Activated B cell treated with CpG ODN at 0.5 μM for 24 hours (primary cell): ENCODE results near the gene APOC3. TPM values are rescaled to one million over a fixed set of nuclear protein-coding genes. Genes with fewer than 3 reads are reported as not detected.

Experiments used
- ATAC-seq: fragments of 200-7000 bp; cut with Tn5 transposase; one replicate; pipeline ENCODE4 v1.10.0; 2021; ENCODE audit warnings: low read depth, mild to moderate bottlenecking, moderate library complexity
- CTCF ChIA-PET: fragments of 350-600 bp; sonication (Branson Sonifier 250); formaldehyde crosslinking; loops from one replicate; lab custom pipeline; 2021; ENCODE audit warnings: antibody characterized with exemption; lab: Charles Lee
- POLR2A ChIA-PET: fragments of 350-600 bp; sonication (Branson Sonifier 250); formaldehyde crosslinking; loops from one replicate; lab custom pipeline; 2021; ENCODE audit warnings: antibody characterized with exemption; lab: Charles Lee
- DNase-seq: peaks from one replicate; pipeline ENCODE4 v3.0.0; 2022
- H3K27ac Mint-ChIP-seq: one replicate; pipeline ENCODE4 v1.8.0; 2020; ENCODE audit warnings: mixed read lengths
- H3K27me3 Mint-ChIP-seq: one replicate; pipeline ENCODE4 v1.8.0; 2021; ENCODE audit warnings: mixed read lengths
- H3K36me3 Mint-ChIP-seq: one replicate; pipeline ENCODE4 v1.8.0; 2021; ENCODE audit warnings: low read depth, mixed read lengths
- H3K4me1 Mint-ChIP-seq: one replicate; pipeline ENCODE4 v1.8.0; 2021; ENCODE audit warnings: mixed read lengths
- H3K4me3 Mint-ChIP-seq: one replicate; pipeline ENCODE4 v1.8.0; 2020; ENCODE audit warnings: mild to moderate bottlenecking, mixed read lengths
- H3K9me3 Mint-ChIP-seq: one replicate; pipeline ENCODE4 v1.8.0; 2020; ENCODE audit warnings: mixed read lengths
- intact Hi-C: fragments of 100-400 bp; cut with micrococcal nuclease; formaldehyde crosslinking; loops from one replicate; pipeline ENCODE4 v1.15.1; 2024
- total RNA-seq: library from RNA; stranded (reverse); gene quantifications from 2 replicates; pipeline ENCODE4 v1.2.3, GENCODE V29; 2022
- TF ChIP-seq, protein P1 (sequence below): fragments of 200-600 bp; IDR thresholded peaks from one replicate; pipeline ENCODE4 v1.8.0; 2022; ENCODE audit warnings: antibody characterized with exemption, mild to moderate bottlenecking

Gene APOC3
- total RNA-seq, 1 donor from 2014 or later: not detected

DNA sequence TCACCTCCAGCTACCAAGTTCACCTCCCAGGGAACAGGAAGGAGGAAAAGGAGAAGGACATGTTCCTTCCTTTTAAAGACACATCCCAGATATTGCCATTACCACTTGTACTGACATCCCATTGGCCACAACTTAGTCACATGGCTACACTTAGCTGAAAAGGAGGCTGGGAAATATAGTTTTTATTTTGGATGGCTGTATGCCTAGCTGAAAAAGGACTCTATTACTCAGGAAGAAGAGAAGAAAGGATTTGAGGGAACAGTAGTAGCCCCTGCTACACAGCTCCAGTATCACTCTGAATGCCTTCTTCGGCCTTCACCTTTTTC, 36.0 kb upstream of the APOC3 start:
- H3K27ac Mint-ChIP-seq: no peak overlapping the region
- no peak overlapping the region for H3K4me3 Mint-ChIP-seq
- H3K36me3 Mint-ChIP-seq: no peaks in the 10 kb centered on the region
- intact Hi-C loops: no loop called here
- DNase-seq: no peak
- peaks cover 4% of the 10 kb centered on the region for H3K27me3 Mint-ChIP-seq
- no peaks in the 10 kb centered on the region for H3K9me3 Mint-ChIP-seq
- TF ChIP-seq, protein P1, sequence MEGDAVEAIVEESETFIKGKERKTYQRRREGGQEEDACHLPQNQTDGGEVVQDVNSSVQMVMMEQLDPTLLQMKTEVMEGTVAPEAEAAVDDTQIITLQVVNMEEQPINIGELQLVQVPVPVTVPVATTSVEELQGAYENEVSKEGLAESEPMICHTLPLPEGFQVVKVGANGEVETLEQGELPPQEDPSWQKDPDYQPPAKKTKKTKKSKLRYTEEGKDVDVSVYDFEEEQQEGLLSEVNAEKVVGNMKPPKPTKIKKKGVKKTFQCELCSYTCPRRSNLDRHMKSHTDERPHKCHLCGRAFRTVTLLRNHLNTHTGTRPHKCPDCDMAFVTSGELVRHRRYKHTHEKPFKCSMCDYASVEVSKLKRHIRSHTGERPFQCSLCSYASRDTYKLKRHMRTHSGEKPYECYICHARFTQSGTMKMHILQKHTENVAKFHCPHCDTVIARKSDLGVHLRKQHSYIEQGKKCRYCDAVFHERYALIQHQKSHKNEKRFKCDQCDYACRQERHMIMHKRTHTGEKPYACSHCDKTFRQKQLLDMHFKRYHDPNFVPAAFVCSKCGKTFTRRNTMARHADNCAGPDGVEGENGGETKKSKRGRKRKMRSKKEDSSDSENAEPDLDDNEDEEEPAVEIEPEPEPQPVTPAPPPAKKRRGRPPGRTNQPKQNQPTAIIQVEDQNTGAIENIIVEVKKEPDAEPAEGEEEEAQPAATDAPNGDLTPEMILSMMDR: no peak
- ChIA-PET CTCF (interaction anchor here (2.1 kb wide), 1 partner anchor 312 kb away, joined by 9 read pairs; no protein-coding TSS in a partner anchor), POLR2A (no interaction called here)
- H3K4me1 Mint-ChIP-seq: peaks cover 7% of the 10 kb centered on the region
- ATAC-seq: no peak

DNA sequence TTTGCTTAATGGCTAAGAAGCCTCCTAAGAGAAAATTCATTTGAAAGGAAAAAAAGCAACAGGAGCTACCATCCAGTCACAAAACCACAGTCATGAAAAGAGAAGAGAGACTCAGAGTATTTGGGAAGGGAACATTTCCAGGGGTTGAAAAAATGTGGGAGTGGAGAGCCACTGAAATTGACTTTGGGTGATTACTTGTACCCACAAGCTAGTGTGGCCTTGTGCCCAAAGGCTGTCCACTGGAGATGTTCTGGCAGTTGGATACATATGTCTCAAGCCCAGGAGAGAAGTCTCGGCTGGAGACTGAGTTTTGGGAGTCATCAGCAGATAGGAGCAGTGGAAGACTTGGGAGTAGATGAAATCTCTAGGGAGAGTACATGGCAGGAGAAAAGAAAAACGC, 34.9 kb upstream of the APOC3 start:
- POLR2A ChIA-PET: interaction anchor here (0.6 kb wide), 1 partner anchor 312 kb away, joined by 7 read pairs; no protein-coding TSS in a partner anchor
- Mint-ChIP-seq H3K4me1 (peaks cover 7% of the 10 kb centered on the region), H3K9me3 (no peaks in the 10 kb centered on the region), H3K27ac (no peak overlapping the region), H3K36me3 (no peaks in the 10 kb centered on the region), H3K27me3 (no peaks in the 10 kb centered on the region), H3K4me3 (no peak overlapping the region)
- TF ChIP-seq, protein P1: no peak
- DNase-seq (no peak), ATAC-seq (no peak)
- CTCF ChIA-PET: no interaction called here
- intact Hi-C loops: no loop called here

DNA sequence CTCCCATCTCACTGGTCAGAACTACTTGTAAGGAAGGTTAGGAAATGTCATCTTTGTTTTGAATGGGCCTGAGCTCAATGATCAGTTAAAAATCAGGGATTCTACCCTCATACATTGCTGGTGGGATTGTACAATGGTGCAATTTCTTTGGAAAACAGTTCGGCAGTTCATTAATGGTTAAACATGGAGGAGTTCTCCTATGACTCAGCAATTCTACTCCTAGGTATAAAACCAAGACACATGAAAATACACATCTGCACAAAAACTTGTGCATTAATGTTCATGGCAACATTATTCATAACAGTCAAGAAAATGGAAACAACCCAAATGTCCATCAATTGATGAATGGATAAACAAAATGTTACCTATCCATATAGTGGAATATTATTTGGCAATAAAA, 33.2 kb upstream of the APOC3 start:
- Mint-ChIP-seq H3K27ac (no peak overlapping the region), H3K4me1 (no peaks in the 10 kb centered on the region), H3K9me3 (no peaks in the 10 kb centered on the region), H3K4me3 (no peak overlapping the region), H3K36me3 (no peaks in the 10 kb centered on the region), H3K27me3 (peaks cover 4% of the 10 kb centered on the region)
- intact Hi-C loops: no loop called here
- DNase-seq (no peak), ATAC-seq (no peak)
- TF ChIP-seq, protein P1: no peak
- ChIA-PET CTCF (no interaction called here), POLR2A (interaction anchor here (0.6 kb wide), 1 partner anchor 347 kb away, joined by 5 read pairs; no protein-coding TSS in a partner anchor)

DNA sequence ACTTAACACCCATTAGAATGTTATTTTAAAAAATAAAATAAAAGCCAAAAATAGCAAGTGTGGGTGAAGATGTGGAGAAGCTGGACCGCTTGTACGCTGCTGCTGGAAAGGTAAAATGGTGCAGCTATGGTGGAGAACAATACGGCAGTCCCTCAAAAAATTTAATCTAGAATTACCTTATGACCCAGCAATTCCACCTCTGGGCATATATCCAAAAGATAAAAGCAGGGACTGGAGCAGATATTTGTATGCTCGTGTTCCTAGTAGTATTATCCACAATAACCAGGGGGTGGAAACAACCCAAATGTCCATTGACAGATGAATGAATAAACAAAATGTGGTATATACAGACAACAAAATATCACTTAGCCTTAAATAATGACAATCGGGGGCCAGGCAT, 31.9 kb upstream of the APOC3 start:
- Mint-ChIP-seq H3K4me3 (no peak overlapping the region), H3K4me1 (no peaks in the 10 kb centered on the region), H3K27me3 (peaks cover 7% of the 10 kb centered on the region), H3K9me3 (no peaks in the 10 kb centered on the region), H3K36me3 (no peaks in the 10 kb centered on the region), H3K27ac (no peak overlapping the region)
- TF ChIP-seq, protein P1: no peak
- POLR2A ChIA-PET: no interaction called here
- CTCF ChIA-PET: no interaction called here
- intact Hi-C loops: no loop called here
- ATAC-seq (no peak), DNase-seq (no peak)

DNA sequence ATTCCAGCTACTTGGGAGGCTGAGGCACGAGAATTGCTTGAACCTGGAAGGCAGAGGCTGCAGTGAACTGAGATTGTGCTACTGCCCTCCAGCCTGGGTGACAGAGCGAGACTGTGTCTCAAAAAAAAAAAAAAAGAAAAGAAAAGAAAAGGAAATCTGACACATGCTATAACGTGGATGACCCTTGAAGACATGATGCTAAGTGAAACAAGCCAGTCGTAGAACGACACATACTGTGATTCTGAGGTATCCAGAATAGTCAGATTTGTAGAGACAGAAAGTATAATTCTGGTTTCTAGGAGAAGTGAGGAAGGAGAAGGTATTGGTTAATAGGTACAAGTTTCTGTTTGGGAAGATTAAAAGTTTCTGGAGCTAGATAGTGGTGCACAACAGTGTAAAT, 31.3 kb upstream of the APOC3 start:
- Mint-ChIP-seq H3K36me3 (no peaks in the 10 kb centered on the region), H3K27me3 (peaks cover 8% of the 10 kb centered on the region), H3K4me3 (no peak overlapping the region), H3K4me1 (no peaks in the 10 kb centered on the region), H3K9me3 (no peaks in the 10 kb centered on the region), H3K27ac (no peak overlapping the region)
- POLR2A ChIA-PET: no interaction called here
- TF ChIP-seq, protein P1: no peak
- intact Hi-C loops: no loop called here
- CTCF ChIA-PET: no interaction called here
- ATAC-seq (no peak), DNase-seq (no peak)
